ENCODE data around the gene PSD4.

DNA sequence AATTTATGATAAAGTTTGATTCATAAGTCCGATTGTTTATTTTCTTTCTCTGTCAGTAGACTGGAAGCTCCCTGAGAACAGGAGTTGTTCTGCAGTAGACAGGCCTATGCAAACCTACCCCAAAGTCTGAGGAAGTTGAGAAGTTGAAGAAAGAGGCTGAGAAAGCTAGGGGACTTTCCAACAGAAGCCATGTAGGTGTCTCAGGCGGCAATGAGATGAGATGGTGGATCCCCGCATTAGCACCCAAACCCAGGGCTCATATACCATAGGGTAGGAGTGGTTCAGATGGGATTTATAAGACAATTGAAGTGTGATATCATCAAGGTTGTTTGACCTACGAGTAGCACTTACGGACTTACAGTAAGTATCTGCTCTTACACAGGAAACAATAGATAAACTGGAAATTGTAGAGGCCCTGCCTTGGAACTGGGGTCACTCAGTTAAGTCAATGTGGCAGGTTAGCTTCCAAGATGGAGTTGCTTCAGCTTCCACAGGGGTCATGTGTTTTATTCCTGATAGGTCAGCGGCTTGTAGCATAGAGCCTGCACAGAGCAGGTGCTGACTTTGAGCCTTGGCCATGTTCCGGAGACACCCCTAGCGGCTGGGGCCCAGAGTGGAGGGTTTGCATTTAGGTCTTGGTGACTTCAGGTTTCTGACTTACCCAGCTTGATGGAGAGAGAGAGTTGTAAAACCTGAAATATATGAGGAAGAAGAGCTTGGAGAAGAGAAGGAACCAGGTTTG lies 2.3 kb upstream of the PSD4 start:
- TF ChIP-seq, protein P1, sequence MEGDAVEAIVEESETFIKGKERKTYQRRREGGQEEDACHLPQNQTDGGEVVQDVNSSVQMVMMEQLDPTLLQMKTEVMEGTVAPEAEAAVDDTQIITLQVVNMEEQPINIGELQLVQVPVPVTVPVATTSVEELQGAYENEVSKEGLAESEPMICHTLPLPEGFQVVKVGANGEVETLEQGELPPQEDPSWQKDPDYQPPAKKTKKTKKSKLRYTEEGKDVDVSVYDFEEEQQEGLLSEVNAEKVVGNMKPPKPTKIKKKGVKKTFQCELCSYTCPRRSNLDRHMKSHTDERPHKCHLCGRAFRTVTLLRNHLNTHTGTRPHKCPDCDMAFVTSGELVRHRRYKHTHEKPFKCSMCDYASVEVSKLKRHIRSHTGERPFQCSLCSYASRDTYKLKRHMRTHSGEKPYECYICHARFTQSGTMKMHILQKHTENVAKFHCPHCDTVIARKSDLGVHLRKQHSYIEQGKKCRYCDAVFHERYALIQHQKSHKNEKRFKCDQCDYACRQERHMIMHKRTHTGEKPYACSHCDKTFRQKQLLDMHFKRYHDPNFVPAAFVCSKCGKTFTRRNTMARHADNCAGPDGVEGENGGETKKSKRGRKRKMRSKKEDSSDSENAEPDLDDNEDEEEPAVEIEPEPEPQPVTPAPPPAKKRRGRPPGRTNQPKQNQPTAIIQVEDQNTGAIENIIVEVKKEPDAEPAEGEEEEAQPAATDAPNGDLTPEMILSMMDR (IDR thresholded peaks at IDR 0.05) = no peak
- TF ChIP-seq POLR2AphosphoS5 (IDR thresholded peaks at IDR 0.05) (no peak), POLR2A (IDR thresholded peaks at IDR 0.05) (no peak)
